PC-9 (cell line): ENCODE data around the gene CD274.

Experiments used
- CTCF ChIP-seq: fragments of 200-600 bp; sonication (generic); conservative IDR thresholded peaks from 2 replicates; pipeline ENCODE4 v1.6.1; 2017; ENCODE audit warnings: mixed run types, antibody characterized with exemption, mild to moderate bottlenecking, moderate library complexity
- EZH2 ChIP-seq: fragments of 200-600 bp; sonication (generic); IDR thresholded peaks from 2 replicates; pipeline ENCODE4 v1.8.0; 2017; ENCODE audit warnings: antibody characterized with exemption, low read depth

DNA sequence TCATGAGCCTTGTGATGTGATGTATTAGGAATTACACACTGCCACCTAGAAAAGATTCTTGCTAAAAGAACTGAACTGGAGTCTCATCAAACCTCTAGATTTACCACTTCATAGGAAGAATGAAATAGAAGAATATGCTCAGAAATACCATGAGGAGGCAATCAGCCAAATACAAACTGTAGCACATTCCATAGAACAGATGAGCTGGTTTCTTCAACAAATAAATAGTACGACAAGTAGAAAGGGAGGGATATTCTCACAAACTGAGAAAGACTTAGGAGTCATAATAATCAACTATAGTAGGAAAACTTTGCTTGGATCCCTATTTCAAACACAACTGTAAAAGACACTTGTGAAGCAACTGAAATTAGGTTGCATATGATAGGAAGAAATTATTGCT lies 28.1 kb upstream of the CD274 start:
- no peak for TF ChIP-seq CTCF
- TF ChIP-seq EZH2, result no peak
